Testis (tissue), 3 donors: ENCODE measurements around the gene KIF27. TPM values are rescaled to one million over a fixed set of nuclear protein-coding genes. Genes with fewer than 3 reads are reported as not detected.

Source experiments
- DNase-seq: peaks from one replicate; pipeline ENCODE4 v3.0.0-alpha.2; 2019
- H3K27ac ChIP-seq, 2 donors: fragments of 200-600 bp; sonication (generic); one replicate each; pipeline ENCODE4 v1.5.1; 2019
- H3K27me3 ChIP-seq: fragments of 200-600 bp; sonication (generic); one replicate; pipeline ENCODE4 v1.5.1; 2019
- H3K36me3 ChIP-seq: fragments of 200-600 bp; sonication (generic); one replicate; pipeline ENCODE4 v1.5.1; 2017; ENCODE audit warnings: low read depth; ENCODE audit errors: missing control alignments
- H3K4me1 ChIP-seq: fragments of 200-600 bp; sonication (generic); one replicate; pipeline ENCODE4 v1.5.1; 2019
- H3K4me3 ChIP-seq, 2 donors: fragments of 200-600 bp; sonication (generic); one replicate each; pipeline ENCODE4 v1.5.1; 2017 to 2019
- H3K9me3 ChIP-seq: fragments of 200-600 bp; sonication (generic); one replicate; pipeline ENCODE4 v1.5.1; 2017
- CTCF ChIP-seq, 3 experiments: fragments of 450-650 bp in 2 of 3; fragments of 200-600 bp in 1 of 3; sonication (generic) in 1 of 3; IDR thresholded peaks; one replicate each; pipeline ENCODE4 v1.5.1; 2016 to 2019; ENCODE audit warnings: antibody characterized with exemption in 3 of 3, mild to moderate bottlenecking in 2 of 3, moderate library complexity in 1 of 3
- POLR2A ChIP-seq: fragments of 450-650 bp; IDR thresholded peaks from one replicate; pipeline ENCODE4 v1.6.1; 2017; ENCODE audit warnings: antibody characterized with exemption, mild to moderate bottlenecking, moderate library complexity
- WGBS, 2 donors: methylation state at CpG; one replicate each; pipeline ENCODE4 v1.1.5; 2018; 5-methylcytosine and 5-hydroxymethylcytosine counted together
- intact Hi-C: fragments of 100-400 bp; cut with DNase I; formaldehyde crosslinking; loops from one replicate; pipeline ENCODE4 v1.15.1; 2023; ENCODE audit warnings: low total_unique reads
- polyA plus RNA-seq: library from polyadenylated mRNA; stranded (reverse); fragments of 350-450 nt; fragmentation: Illumina TruSeq; extraction: RNeasy Lipid Tissue Mini Kit (QIAGEN cat#74804); gene quantifications from one replicate; pipeline ENCODE4 v1.2.3, GENCODE V29; 2014; ENCODE audit warnings: low read depth, low replicate concordance; ENCODE audit not compliant: insufficient read depth
- total RNA-seq, 2 donors: library from RNA; depleted of rRNA; stranded (reverse); fragments of >200 nt; gene quantifications; one replicate each; pipeline ENCODE4 v1.2.3, GENCODE V29; 2016

Gene KIF27
- total and polyA plus RNA-seq, 3 donors from 2014 or later, result 16.1 to 29.4 (median 22.5) TPM

GRCh38 chr9:83937861-83938455 lies 16.7 kb upstream of the KIF27 start:
- peaks cover 4% of the 10 kb centered on the region for H3K4me1 ChIP-seq
- DNase-seq, result no peak
- no peaks in the 10 kb centered on the region for H3K9me3 ChIP-seq
- WGBS, 2 donors, result 48 to 71% methylated on average over 1 of the region's 1 CpG
- H3K36me3 ChIP-seq, result no peaks in the 10 kb centered on the region
- no peak overlapping the region for H3K4me3 ChIP-seq
- TF ChIP-seq POLR2A, result no peak
- TF ChIP-seq CTCF (IDR thresholded peaks at IDR 0.05), result peak; percentile 45 to 71 (median 60)
- no peaks in the 10 kb centered on the region for H3K27me3 ChIP-seq
- intact Hi-C loops, result loop anchor here (5.0 kb wide), 1 partner anchor 324 kb away; no protein-coding TSS in a partner anchor
- no peak overlapping the region for H3K27ac ChIP-seq

GRCh38 chr9:83936523-83936922 lies 15.3 kb upstream of the KIF27 start:
- intact Hi-C loops, result loop anchor here (5.0 kb wide), 1 partner anchor 326 kb away; no protein-coding TSS in a partner anchor
- Histone ChIP-seq H3K27me3 (no peaks in the 10 kb centered on the region), H3K9me3 (no peaks in the 10 kb centered on the region), H3K27ac (no peak overlapping the region), H3K36me3 (no peaks in the 10 kb centered on the region), H3K4me1 (peaks cover 4% of the 10 kb centered on the region), H3K4me3 (no peak overlapping the region)
- TF ChIP-seq POLR2A (no peak), CTCF (IDR thresholded peaks at IDR 0.05) (no peak)
- 78 to 90% methylated on average over 6 of the region's 6 CpGs for WGBS, 2 donors
- no peak for DNase-seq

GRCh38 chr9:83935276-83935935 lies 14.2 kb upstream of the KIF27 start:
- no peaks in the 10 kb centered on the region for H3K36me3 ChIP-seq
- H3K9me3 ChIP-seq, result no peaks in the 10 kb centered on the region
- peaks cover 4% of the 10 kb centered on the region for H3K4me1 ChIP-seq
- H3K27ac ChIP-seq, result no peak overlapping the region
- H3K27me3 ChIP-seq, result no peaks in the 10 kb centered on the region
- no peak for DNase-seq
- TF ChIP-seq POLR2A, result no peak
- no peak for TF ChIP-seq CTCF (IDR thresholded peaks at IDR 0.05)
- H3K4me3 ChIP-seq, result no peak overlapping the region
- WGBS, 2 donors, result 68 to 75% methylated on average over 3 of the region's 3 CpGs
- intact Hi-C loops, result loop anchor here (5.0 kb wide), 1 partner anchor 327 kb away; no protein-coding TSS in a partner anchor

GRCh38 chr9:83934569-83935275 lies 13.5 kb upstream of the KIF27 start:
- 86 to 90% methylated on average over 5 of the region's 5 CpGs for WGBS, 2 donors
- H3K27ac ChIP-seq, result no peak overlapping the region
- TF ChIP-seq POLR2A, result no peak
- TF ChIP-seq CTCF (IDR thresholded peaks at IDR 0.05), result no peak
- intact Hi-C loops, result loop anchor here (5.0 kb wide), 1 partner anchor 328 kb away; no protein-coding TSS in a partner anchor
- no peak overlapping the region for H3K4me3 ChIP-seq
- no peaks in the 10 kb centered on the region for H3K27me3 ChIP-seq
- H3K36me3 ChIP-seq, result no peaks in the 10 kb centered on the region
- DNase-seq, result no peak
- no peaks in the 10 kb centered on the region for H3K9me3 ChIP-seq
- peaks cover 4% of the 10 kb centered on the region for H3K4me1 ChIP-seq
